GM12878 (cell line): ENCODE data around the gene DESI1. TPM values are rescaled to one million over a fixed set of nuclear protein-coding genes. Genes with fewer than 3 reads are reported as not detected.
"Not testable (repeated sequence)": the region's sequence is repeated elsewhere in the genome, so short reads cannot be mapped to it uniquely, and the experiment has no call there.

Experiments used
- ATAC-seq: fragments of 200-7000 bp; cut with Tn5 transposase; 3 replicates; pipeline ENCODE4 v1.9.1; 2020; ENCODE audit warnings: mild to moderate bottlenecking, moderate library complexity
- BruUV-seq: library from RNA; stranded (reverse); fragments of 400-500 nt; replicated peaks from 2 replicates; lab custom pipeline; 2021; lab: Mats Ljungman, UMichigan
- CTCF ChIA-PET: fragments of 300-600 bp; sonication (Branson Sonifier 250); formaldehyde crosslinking; extraction: SDS; loops from one replicate; lab custom pipeline; 2021; ENCODE audit warnings: inconsistent platforms; lab: Yijun Ruan, JAX
- POLR2A ChIA-PET: fragments of 350-600 bp; formaldehyde crosslinking; extraction: SDS; loops from one replicate; lab custom pipeline; 2021; ENCODE audit warnings: inconsistent platforms; lab: Charles Lee
- RAD21 ChIA-PET: fragments of 300-600 bp; sonication (Branson Sonifier 250); formaldehyde crosslinking; loops from one replicate; lab custom pipeline; 2023; ENCODE audit warnings: antibody characterized with exemption; ENCODE audit not compliant: unreplicated experiment; lab: Charles Lee
- SMC1A ChIA-PET: fragments of 300-600 bp; sonication (Branson Sonifier 250); formaldehyde crosslinking; loops from one replicate; lab custom pipeline; 2023; ENCODE audit not compliant: unreplicated experiment, uncharacterized antibody; lab: Charles Lee
- DNase-seq: peaks from one replicate; pipeline ENCODE4 v3.0.0-alpha.2; 2011; ENCODE audit warnings: low read depth, low spot score
- FAIRE-seq: peaks from 3 replicates; lab custom pipeline; 2011; peaks lifted over from hg19 to GRCh38; lab: Jason Lieb, UNC
- H2AFZ ChIP-seq: 2 replicates; pipeline ENCODE4 v1.6.0; 2011; ENCODE audit warnings: low read depth, low read length, control low read depth; ENCODE audit not compliant: control insufficient read depth
- H3K27ac ChIP-seq: 2 replicates; pipeline ENCODE4 v1.5.1; 2011; ENCODE audit warnings: control low read depth; ENCODE audit not compliant: control insufficient read depth, insufficient read depth
- H3K27me3 ChIP-seq, 2 experiments: replicated peaks in 1 of 2; 2 replicates each; pipeline versions ENCODE4 v1.6.0 to v1.6.1; 2011; ENCODE audit warnings: low read length in 1 of 2; ENCODE audit not compliant: control insufficient read depth in 2 of 2, insufficient read depth in 2 of 2
- H3K36me3 ChIP-seq, 2 experiments: 2 replicates each; pipeline ENCODE4 v1.5.1; 2011; ENCODE audit warnings: low read length in 1 of 2; ENCODE audit not compliant: control insufficient read depth in 2 of 2, insufficient read depth in 2 of 2
- H3K4me1 ChIP-seq: 2 replicates; pipeline ENCODE4 v1.6.1; 2011; ENCODE audit warnings: mild to moderate bottlenecking, low read length, moderate library complexity, mixed read lengths; ENCODE audit not compliant: control insufficient read depth, insufficient read depth
- H3K4me2 ChIP-seq: 2 replicates; pipeline ENCODE4 v1.6.0; 2011; ENCODE audit warnings: control low read depth; ENCODE audit not compliant: control insufficient read depth, insufficient read depth
- H3K4me3 ChIP-seq: fragments of 200-600 bp; sonication (generic); 2 replicates; pipeline ENCODE4 v1.5.1; 2016
- H3K79me2 ChIP-seq: 2 replicates; pipeline ENCODE4 v1.6.0; 2011; ENCODE audit warnings: low read length; ENCODE audit not compliant: control insufficient read depth, insufficient read depth
- H3K9ac ChIP-seq: 2 replicates; pipeline ENCODE4 v1.8.0; 2011; ENCODE audit warnings: low read length, control low read depth, mixed read lengths; ENCODE audit not compliant: control insufficient read depth, insufficient read depth
- H3K9me3 ChIP-seq: replicated peaks from 3 replicates; pipeline ENCODE4 v1.5.1; 2011; ENCODE audit warnings: mild to moderate bottlenecking, low read length; ENCODE audit not compliant: control insufficient read depth, insufficient read depth
- H4K20me1 ChIP-seq: 2 replicates; pipeline ENCODE4 v1.6.0; 2011; ENCODE audit not compliant: control insufficient read depth, insufficient read depth
- E4F1 ChIP-seq: fragments of 450-650 bp; IDR thresholded peaks from 2 replicates; pipeline ENCODE4 v1.6.1; 2018; ENCODE audit warnings: borderline replicate concordance, mild to moderate bottlenecking; ENCODE audit not compliant: partially characterized antibody
- SUPT20H ChIP-seq: IDR thresholded peaks from 2 replicates; pipeline ENCODE4 v1.6.1; 2011; ENCODE audit warnings: low read depth, mild to moderate bottlenecking, low read length, moderate library complexity, borderline replicate concordance; ENCODE audit not compliant: control insufficient read depth
- ZNF274 ChIP-seq: IDR thresholded peaks from one replicate; pipeline ENCODE4 v1.8.0; 2011; ENCODE audit not compliant: insufficient read length, insufficient read depth
- WGBS: methylation state at CpG from one replicate; pipeline ENCODE4 v1.1.6; 2016; ENCODE audit warnings: low lambda C conversion rate; ENCODE audit not compliant: insufficient replicate concordance, insufficient coverage; ENCODE audit errors: missing lambda C conversion rate; 5-methylcytosine and 5-hydroxymethylcytosine counted together
- in situ Hi-C: fragments of 300-500 bp; cut with MboI; formaldehyde crosslinking; loops from 9 replicates; pipeline ENCODE4 v1.14.3; 2018; ENCODE audit warnings: mixed read lengths
- intact Hi-C: fragments of 100-400 bp; cut with micrococcal nuclease; formaldehyde crosslinking; loops from one replicate; pipeline ENCODE4 v1.14.2; 2022; ENCODE audit not compliant: unreplicated experiment
- polyA plus RNA-seq, 11 experiments: library from polyadenylated mRNA; depleted of rRNA in 4 of 11; unstranded in 6 of 11; stranded (reverse) in 5 of 11; fragments of >200 nt; fragmentation: Nextera tagmentation in 4 of 11; fragmentation: Illumina TruSeq in 1 of 11; extraction: Ambion mirVana in 4 of 11; extraction: Trizol in 1 of 11; gene quantifications; 1 replicate in 1 of 11; 2 replicates in 10 of 11; pipeline versions ENCODE4 v1.2.1 to v1.2.3, GENCODE V29; 2011 to 2016; ENCODE audit warnings: inconsistent platforms in 2 of 11, missing spikeins in 2 of 11, low read depth in 1 of 11
- total RNA-seq, 4 experiments: library from RNA; depleted of rRNA in 3 of 4; stranded (reverse); fragments of >200 nt in 3 of 4; fragmentation: Illumina TruSeq in 1 of 4; extraction: Trizol in 1 of 4; gene quantifications; 2 replicates each; pipeline versions ENCODE4 v1.2.1 to v1.2.3, GENCODE V29; 2013 to 2021

The DESI1 gene
- total and polyA plus RNA-seq, 10 of the 15 experiments (the other 5 are each of a cell fraction or from before 2014, with no cell fraction given), result 8.0 to 76.8 (median 40.6) TPM

GRCh38 chr22:41573677-41574076 lies 47.2 kb downstream of the DESI1 start (continued):
- TF ChIP-seq E4F1 (no peak), ZNF274 (no peak), SUPT20H (no peak)

- RAD21 ChIA-PET, result interaction anchor here (2.1 kb wide), 1 partner anchor 18 kb away, joined by 6 read pairs; the partner anchor contains the start of gene PMM1
- FAIRE-seq, POLR2A ChIA-PET: not testable (repeated sequence)
These were observed 48.5 kb downstream of the DESI1 start for GRCh38 chr22:41572305-41572704.

More at GRCh38 chr22:41572305-41572704, 48.5 kb downstream of the DESI1 start:
- H3K4me1 ChIP-seq, ATAC-seq, H3K36me3 ChIP-seq, H3K9me3 ChIP-seq, H3K27me3 ChIP-seq, H3K9ac ChIP-seq, BruUV-seq, intact Hi-C loops, H3K4me2 ChIP-seq, H4K20me1 ChIP-seq, H3K4me3 ChIP-seq, H3K79me2 ChIP-seq, in situ Hi-C loops, H3K27ac ChIP-seq, H2AFZ ChIP-seq, DNase-seq: not testable (repeated sequence)
- SMC1A ChIA-PET, result interaction anchor here (0.6 to 1.1 kb wide), 2 partner anchors 47 to 385 kb away, joined by 3 read pairs; no protein-coding TSS in a partner anchor
- WGBS, result 62% methylated on average over 3 of the region's 3 CpGs
- CTCF ChIA-PET, result interaction anchor here (1.8 kb wide), 1 partner anchor 25 kb away, joined by 7 read pairs; no protein-coding TSS in a partner anchor
